Left kidney (tissue), 2 donors: ENCODE measurements around the gene EIF2D. TPM values are rescaled to one million over a fixed set of nuclear protein-coding genes. Genes with fewer than 3 reads are reported as not detected.
A peak's percentile ranks its signal among the peaks of the same experiment; 100 is the strongest.

Source experiments
- DNase-seq: peaks from one replicate; pipeline ENCODE4 v3.0.0-alpha.2; 2013
- polyA plus RNA-seq: library from polyadenylated mRNA; unstranded; fragments of 120-200 nt; gene quantifications from one replicate; pipeline ENCODE4 v1.2.1, GENCODE V29; 2013; ENCODE audit not compliant: insufficient read length

Gene EIF2D
- polyA plus RNA-seq, 1 donor, result 88.1 TPM

DNA sequence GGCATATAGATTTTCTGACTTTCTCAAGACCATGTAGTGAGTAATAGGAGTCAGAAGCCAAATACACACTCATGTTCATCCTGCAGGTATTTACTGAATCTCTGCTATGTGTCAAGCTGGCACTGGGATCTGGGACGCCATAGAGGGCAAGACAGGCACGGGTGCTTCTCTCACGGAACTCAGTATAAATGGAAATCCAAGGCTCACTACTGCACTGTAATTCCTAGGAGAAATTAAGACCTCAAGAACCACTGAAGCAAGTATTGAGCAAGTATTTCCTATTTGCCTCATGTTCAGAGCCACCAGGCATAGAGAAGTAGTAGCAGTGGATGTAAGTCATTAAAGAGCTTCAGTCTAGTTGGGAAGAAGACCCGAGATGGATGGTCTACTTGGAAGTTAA, 38.9 kb downstream of the EIF2D start:
- DNase-seq, result no peak

DNA sequence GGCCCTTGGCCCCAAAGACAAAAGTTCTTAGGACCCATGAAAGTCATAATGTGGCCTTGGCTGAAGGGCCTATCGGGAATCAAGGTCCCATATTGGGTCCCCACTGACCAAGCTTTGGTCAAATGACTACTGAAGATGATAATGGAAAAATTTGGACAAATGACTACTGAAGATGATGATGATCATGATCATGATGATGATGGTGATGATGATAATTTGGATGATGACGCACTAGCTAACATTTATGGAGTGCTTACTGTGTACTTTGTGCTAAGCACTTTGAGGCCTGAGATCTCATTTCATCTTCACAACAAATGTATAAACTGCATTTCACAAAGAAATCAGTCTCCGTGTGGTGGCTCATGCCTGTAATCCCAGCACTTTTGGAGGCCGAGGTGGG, 39.4 kb downstream of the EIF2D start:
- no peak for DNase-seq

DNA sequence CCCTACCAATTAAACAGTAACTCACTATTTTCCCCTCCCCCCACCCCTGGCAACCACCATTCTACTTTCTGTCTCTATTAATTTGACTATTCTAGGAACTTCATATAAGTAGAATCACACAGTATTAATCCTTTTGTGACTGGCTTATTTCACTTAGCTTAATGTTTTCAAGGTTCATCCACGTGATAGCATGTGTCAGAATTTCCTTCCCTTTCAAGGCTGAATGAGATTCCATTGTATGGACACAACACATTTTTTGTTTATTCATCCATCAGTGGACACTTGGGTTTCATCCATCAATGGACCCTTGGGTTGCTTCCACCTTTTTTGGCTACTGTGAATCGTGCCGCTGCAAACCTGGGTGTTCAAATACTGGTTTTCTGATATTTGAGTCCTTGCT, 41.7 kb downstream of the EIF2D start:
- no peak for DNase-seq

DNA sequence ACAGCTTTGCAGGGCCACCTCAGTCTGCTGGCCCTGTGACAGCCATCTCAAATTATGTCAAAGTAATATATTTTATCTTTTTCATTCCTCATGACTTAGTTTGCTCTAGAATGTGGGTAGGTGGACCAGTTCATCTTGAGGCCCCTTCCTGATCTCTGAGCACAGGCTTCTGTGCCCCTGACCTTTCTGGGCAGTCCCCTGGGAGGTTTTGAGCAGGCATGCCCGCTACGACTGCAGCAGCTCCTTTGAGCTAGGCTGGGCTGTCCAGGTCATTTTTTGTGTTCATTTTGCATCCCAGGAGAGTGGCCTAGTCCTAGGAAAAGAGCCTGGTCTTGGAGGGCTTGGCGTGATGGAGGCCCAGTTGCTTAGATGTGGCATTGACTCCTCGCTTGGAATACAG, 42.7 kb downstream of the EIF2D start:
- DNase-seq, result no peak

DNA sequence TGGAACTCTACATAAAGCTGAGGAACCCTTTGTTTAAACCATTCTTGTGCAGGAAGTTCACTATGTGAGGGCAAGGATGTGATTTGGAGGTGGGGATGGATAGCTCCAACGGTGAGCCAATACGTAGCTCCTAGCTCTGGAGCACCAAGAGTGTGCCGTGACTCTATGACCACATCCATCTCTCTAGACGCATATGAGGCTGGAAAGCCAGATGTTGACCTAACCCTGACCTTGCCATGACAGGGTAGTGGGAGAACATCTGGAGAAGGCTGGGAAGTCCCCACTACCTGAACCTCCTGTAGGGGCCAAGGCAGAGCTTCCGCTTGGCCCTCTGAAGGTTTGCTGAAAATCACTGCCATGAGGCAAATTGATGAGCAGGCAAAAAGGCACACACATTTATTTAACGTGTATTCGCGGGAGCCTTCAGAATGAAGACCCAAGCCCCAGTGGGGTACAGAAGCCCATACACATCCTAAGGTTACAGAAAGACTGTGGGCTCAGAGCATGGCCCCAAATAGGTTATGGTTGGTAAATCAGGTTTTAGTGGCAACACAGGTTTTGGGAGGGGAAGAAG, 43.4 kb downstream of the EIF2D start:
- no peak for DNase-seq

DNA sequence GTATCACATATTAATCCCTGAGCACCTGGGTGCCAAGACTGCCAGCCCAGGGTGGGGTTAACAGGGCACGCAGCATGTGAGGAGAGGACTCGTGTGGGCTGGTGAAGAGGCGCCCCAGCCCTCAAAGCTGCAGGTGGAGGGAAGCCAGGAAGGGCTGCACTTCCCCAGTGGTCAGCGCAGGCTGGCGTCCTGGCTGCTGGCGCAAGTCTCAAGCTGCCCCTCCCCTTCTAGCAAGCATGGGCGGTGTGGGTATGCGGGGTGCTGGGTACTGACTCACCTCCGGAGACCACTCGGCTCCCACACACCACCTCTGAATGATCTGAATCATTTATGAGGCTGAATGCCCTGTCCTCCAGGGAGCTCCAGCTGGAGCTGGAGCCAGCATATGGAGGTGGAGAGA, 44.0 kb downstream of the EIF2D start:
- no peak for DNase-seq

DNA sequence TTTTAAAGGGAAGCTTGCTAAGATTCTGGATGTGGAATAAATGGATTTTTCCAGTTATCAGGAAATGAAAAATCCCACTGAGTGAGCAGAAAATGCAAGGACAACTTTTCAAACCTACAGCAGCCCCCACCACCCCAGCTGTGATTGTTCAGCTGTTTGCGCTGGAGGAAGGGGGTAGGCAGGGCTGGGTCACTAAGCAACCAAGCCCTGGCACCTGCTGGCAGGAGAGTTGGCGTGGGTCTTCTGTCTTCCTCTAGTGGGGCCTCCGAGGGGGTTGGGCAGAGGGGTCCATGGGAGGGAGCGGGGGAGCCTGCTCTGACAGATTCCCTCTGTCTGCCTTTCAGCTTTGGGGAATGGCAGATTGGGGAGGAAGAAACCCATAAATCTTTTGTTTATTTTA, 45.3 kb downstream of the EIF2D start:
- DNase-seq, result no peak

DNA sequence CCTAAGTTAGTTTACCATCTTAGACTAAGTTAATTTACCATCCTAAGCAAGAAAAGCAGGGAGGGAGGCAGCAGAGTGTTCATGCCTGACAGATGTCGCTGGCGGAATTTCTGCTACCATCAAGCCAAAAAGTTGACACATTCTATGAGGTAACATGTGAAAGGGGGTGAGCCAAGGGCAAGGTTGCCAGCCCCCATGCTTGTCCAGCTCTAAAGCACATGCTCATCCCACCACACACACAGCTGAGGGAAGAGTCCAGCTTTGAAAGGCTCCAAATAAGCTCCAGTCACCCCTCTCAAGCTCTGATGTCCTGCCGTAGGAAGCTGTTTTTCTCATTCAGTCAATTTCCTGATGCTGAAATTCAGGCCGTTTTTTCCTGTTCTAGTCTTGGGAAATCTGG, 46.3 kb downstream of the EIF2D start:
- DNase-seq, result no peak

DNA sequence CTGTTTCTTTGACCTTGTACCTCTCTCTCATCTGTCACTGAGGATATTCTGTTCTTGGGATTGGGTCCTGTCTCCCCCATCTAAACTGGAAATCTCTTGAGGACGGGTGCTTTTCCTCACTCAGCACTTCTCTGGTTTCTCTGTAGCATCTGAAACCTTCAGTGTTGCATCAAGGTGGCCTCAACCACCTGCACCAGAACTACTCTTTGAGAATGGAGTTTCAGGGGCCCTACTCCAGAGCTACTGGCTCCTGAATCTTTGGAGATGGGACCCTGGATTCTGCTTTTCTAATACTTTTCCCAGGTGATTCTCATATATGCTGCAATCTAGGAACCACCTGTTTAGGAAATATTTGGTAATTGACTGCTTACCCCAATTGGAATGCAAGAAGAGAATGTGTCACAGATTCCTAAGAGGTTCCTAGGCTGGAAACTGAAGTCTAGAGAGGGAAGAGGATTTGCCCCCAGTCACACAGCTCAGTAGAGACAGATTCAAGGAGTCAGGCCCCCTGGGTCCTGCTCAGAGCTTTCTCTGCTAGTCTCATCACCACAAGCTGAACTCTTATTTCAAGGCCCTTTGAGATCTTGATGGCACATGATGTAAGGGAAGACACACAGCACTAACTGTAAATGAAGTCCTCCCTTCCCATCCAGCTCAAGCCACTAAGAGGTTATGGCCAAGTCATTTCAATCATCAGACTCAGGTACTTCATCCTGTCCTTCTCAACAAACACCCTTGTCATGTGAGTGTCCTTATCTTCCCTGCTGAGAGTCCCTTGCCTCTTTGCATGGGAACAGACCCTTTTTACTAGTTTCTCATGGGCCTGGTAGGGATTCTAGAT, 48.7 kb downstream of the EIF2D start:
- no peak for DNase-seq

DNA sequence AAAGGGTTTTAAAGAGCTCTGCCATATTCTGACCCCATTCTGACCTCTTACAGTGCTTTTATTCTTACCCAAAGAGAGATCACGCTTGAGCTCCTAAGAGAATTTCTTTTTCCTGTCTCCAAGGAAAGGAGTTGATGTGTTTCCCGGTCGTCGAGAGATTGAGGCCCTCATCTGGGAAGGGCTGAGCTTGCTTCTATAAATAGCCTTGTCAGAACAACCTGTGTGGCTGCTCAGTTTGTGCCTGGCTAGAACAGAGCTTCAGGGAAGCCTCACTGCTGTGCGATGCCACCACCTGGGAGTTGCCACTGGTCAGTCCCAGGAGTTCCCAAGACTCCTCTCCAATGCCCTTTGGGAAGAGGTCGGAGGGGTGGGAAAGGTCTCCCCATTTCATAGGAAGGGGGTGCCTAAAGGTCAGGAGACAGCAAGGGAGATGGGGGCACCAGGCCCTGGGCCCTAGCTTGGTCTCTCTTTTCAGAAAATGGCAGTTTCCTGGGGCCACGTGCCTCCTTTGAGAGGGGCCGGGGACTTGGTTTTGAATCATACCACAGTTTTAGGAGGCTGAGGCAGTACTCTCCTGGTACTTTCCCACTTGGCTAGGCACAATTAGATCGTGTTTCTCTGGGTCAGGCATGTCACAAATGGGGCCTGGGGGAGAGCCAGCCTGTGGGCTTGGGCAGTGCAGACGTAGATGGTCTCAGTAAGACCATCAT, 52.1 kb downstream of the EIF2D start:
- DNase-seq, result peak; percentile 44

DNA sequence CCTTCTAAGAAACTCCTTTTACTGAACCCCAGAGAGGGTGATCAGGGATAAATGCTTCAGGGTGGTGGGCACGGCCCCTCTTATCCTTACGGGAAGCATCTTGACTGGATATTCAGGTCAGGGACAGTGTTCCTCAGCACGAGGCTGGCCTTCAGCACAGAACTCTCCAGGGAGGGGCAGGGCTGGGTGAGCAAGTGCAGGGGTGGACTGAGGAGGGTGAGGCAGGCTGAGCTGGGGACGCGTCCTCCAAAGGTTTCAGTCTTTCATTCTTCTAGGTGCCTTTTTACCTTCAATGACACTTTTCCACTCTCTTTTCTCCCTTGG, 52.6 kb downstream of the EIF2D start:
- no peak for DNase-seq

DNA sequence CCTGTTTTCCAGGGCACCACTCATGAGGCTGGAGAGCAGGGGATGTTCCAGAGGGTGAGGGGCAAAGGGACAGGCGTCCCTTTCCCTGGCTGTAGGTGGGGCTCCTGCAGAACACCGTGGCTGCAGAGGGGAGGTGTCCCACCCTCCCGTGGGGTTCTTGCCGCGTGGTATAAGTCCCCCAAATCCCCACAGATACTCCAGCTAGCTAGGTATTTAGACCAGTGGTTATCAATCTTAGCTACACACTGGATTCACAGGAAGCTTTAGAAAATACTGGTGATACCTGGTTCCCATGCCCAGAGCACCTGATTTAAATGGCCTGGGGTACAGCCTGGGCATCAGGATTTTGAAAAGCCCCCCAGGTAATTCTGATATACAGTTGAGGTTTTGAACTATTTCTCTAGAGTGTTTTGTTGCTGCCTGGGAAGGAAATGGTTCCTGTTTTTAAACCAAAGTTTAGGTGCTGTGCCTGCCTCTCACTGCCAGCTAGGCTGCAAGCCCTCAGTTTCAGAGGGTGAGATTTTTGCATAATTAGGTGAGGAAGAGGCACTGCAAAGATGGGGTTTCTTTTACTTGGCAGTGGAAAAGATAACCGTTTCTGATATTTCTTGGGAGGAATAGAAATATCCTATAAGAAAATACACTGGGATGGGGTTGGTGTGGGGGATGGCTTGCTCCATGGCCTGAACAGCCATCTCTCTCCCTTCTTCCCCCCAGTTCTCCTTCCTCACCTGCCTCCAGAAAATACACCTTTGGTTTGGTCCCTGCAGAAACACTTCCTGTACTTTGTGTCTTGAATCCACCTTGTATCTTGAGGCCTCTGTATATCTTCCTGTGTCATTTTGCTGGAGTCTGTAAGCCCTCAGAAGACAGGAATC, 53.2 kb downstream of the EIF2D start:
- DNase-seq, result no peak

DNA sequence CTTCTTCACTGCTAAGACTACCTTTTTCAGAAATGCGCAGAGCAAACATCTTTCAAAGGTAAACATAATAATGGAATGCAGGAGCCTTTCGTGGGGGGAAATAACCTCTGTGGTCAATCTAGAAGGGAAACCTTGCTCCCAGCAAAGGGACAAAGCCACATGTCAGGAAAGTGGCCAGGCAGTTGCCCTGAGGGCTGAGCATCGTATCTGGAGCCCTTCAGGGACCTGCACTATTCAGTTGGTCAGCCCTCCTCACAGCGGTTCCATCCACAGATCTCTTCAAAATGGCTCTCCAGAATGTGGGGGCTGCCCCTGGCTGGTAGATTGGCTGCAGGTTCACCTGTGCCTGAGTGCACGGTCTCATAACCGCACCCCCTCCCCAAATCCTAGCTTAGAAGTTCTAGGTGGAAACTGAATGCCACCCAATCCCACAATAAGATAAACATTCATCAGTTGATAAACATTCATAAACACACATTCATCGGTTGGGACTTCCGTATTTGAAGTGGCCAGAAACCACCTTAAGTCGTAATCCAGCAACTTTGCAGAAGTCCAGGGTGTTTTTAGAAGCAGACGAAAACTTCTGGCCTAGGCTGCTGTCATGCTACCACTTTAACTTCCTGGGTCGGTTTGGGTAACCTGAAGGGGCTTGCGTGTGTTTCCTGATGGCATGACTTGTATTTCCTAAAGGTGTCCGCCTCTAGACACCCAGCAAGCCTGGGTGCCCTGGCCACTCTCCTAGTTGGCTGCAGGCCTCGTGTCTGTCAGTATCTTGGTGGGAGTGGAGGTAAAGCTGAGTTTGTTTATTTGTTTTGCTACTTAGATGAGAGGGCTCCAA, 54.4 kb downstream of the EIF2D start:
- DNase-seq, result no peak

DNA sequence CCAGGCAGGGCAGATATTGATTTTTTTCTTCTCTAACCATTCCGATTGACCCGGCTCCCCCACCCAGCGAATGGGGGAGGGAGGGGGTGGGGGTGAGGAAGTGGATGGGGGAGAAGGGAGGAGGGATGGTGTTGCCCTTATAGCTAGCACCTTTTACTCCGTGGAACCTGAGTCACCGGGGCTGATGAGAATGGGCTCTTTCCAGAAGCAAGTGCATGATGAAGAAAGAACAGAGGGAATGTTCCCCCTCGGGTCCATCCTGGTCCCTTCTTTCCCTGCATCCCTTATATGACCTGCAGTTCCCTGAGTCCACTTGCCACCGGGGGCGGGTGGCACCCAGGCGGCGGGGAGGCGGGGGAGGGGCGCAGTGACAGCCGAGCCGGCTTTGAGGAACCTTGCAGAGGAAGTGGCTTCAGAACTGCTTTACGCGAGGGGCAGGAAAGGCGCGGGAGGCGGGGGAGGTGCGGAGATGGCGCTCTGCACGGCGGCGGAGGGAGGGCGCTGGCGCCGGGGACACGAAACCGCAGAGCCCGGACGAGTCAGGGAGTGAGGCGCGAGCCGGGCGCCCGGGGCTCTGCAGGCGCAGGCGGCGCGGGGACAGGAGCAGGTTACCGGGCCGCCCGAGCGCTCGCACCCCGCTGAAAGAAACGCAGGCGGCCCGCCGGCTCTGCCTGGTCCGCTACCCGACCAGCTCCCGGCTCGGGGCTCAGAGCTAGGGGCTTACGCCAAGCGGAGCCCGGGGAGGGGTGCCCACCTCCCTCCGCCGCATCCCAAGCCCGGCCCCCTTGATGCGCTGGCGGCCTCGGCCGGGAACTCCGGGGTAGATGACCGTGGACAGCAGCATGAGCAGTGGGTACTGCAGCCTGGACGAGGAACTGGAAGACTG, 55.3 kb downstream of the EIF2D start:
- peak; percentile 53 for DNase-seq

DNA sequence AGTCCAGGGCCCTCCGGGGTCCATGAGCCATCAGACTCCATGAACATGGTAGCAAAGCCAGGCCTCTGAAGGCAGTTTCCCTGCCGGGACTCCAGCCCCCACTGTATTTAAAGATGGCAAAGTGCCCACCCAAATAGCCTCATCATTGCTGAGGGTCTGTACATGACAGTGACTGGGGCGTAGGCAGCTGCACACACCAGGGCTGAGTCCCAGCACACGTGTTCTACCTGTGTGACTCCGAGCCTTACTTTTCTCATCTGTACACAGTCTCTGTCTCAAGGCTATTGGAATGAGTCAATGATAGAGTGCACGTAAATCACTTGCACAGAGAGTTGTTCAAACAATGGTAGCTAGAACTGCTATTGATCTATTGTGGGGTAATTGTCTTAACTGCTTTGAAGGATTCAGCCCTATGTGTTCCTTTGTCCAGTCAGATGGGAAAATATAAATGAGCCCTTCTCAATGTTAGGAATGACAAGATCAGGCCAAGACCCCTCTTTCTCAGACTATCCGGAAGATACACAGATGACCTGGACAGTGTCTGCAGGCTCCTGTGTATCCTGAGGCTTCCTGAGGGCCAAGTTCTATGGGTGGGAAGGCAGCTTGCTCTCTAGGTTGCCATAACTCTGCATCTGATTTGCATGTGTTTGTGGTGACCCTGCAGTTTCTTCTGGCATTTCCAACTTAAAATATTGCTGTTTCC, 56.1 kb downstream of the EIF2D start:
- no peak for DNase-seq

DNA sequence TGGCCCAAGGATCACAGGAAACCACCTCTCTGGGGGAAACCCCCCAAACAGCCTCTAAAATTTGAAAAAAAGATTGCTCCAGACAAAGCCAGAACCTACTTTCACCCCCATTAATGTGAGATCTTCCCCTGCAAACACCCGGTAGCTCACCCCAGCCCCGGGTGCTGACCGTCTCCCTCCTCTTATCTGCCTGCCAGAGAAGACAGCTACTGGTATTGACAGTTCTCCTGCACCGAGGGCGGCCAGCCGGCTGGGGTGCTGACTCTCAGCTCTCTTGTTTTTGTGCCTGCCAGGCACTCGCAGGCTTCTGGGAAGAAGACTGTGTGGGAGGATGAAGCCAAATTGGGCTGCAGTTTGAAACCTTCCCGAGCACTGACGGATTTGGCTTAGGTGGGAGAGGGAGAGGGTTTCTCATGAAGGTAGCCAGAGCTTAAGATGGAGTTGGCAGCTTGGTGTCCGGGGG, 56.8 kb downstream of the EIF2D start:
- no peak for DNase-seq

DNA sequence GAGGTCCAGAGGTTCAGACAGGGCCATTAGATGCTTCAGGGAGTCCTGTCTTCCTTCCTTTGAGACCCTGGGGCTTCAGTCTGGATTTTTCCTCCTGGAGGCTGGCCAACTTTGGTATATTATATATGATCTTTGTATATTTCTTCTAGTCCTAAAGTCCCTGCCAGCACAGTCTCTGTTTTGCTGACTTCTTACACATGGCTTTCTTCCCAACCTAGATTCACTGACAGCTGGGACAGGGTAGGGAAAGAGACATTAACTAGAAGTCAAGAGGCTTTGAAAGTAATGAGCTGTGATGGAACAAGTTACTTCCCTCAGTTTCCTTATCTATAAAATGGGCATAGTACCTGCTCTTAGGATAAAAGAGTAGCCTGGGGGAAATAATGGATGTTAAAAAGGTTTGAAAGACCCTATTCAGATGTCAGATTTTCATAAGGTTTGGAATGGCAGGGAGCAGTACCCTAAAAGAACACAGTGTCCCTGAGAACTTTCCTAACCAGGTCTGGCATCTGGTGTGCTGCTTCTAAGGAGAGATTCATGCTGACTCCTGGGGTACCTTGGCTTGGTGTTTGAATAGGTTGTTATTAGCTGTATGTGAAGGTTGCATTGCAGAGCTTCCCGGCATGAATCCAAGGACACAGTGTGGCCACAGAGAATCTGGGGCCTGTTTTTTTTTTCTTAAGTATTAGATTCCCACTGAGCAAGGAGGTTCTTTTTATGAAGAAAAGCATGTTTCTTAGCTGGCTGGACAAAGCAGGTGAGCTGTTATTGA, 57.4 kb downstream of the EIF2D start:
- no peak for DNase-seq

DNA sequence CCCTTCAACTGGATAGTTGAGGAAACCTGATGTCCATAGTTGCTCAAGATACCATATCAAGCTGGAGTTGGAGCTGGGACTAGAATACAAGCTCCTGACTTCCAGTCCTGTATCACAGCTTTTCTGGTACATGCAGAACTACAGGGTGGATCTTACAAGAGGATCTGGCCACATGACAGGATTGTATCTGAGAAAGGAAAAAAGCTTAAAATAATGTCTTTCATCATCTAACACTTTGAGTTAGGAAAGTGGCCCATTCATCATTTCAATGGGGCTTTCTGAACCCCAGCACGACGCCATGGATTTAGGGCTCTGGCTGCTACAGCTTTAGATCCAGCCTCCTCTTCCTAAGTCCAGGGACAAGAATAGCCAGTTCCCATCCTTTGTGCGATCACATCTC, 58.1 kb downstream of the EIF2D start:
- no peak for DNase-seq

DNA sequence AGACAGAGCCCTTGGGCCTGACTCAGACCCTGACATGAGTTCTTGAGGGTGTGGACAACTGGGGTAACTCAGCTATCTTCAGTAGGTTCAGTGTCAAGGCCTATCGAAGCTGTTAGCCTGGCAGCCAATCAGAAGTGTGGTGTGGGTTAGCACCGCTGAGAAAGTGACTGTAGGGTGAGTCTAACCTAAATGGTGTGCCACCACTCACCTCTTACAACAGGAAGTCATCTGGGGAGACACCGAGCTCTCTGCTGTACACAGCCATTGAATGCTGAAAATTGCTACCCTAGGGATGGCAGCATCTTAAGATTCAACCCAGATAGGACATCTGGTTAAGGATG, 60.3 kb downstream of the EIF2D start:
- no peak for DNase-seq
